SKM-1 treated with dmso at 0.1 percent for 144 hours (cell line): ENCODE results near the gene GLRA1.
"Not testable (repeated sequence)": the region's sequence is repeated elsewhere in the genome, so short reads cannot be mapped to it uniquely, and the experiment has no call there.

Experiments
- DNase-seq: peaks from one replicate; lab custom pipeline; 2025; ENCODE audit not compliant: unreplicated experiment; lab: John Stamatoyannopoulos, UW

Gene GLRA1

GRCh38 chr5:151886546-151887275 is 37.9 kb downstream of the GLRA1 start:
- DNase-seq: no peak

- DNase-seq: no peak
Measured at GRCh38 chr5:151885138-151885908, 39.3 kb downstream of the GLRA1 start.

DNA sequence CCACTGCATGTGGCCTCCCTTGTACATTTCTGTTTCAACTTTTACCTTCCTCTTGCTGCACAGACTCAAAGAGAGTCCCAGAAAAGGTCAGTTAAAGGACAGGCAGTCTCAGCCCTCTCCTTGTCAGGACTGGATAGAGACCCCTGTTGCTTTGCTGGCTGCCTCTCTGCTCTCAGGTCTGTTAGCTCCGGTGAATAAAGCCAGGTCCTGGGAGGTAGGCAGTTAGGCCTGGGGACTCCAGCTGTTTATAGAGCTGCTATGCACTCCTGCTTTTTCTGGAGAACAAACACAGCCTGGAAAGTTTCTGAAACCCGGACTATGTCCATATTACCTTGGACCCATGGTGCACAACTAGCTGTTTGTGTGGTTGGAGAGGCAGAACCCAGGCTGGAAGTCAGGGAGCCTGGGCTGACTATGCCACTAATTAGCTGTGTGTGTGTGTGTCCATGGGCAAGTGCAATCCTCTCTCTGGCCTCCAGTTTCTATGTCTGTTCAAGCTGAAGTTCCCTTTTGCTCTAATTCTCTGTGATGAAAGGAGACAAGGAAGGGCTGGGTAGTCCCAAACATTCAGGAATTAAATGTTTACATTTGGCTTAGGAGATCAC is 42.9 kb downstream of the GLRA1 start:
- no peak for DNase-seq

GRCh38 chr5:151880324-151880723 is 44.3 kb downstream of the GLRA1 start:
- no peak for DNase-seq

GRCh38 chr5:151873701-151874100 is 51.0 kb downstream of the GLRA1 start:
- DNase-seq: no peak

- no peak for DNase-seq
Measured at GRCh38 chr5:151872701-151873100, 52.0 kb downstream of the GLRA1 start.

- DNase-seq: no peak
Measured at GRCh38 chr5:151870820-151871219, 53.8 kb downstream of the GLRA1 start.

GRCh38 chr5:151870271-151870670 is 54.4 kb downstream of the GLRA1 start:
- DNase-seq: no peak

GRCh38 chr5:151869843-151870242 is 54.8 kb downstream of the GLRA1 start:
- no peak for DNase-seq

- DNase-seq: no peak
Measured at GRCh38 chr5:151868451-151868850, 56.2 kb downstream of the GLRA1 start.

DNA sequence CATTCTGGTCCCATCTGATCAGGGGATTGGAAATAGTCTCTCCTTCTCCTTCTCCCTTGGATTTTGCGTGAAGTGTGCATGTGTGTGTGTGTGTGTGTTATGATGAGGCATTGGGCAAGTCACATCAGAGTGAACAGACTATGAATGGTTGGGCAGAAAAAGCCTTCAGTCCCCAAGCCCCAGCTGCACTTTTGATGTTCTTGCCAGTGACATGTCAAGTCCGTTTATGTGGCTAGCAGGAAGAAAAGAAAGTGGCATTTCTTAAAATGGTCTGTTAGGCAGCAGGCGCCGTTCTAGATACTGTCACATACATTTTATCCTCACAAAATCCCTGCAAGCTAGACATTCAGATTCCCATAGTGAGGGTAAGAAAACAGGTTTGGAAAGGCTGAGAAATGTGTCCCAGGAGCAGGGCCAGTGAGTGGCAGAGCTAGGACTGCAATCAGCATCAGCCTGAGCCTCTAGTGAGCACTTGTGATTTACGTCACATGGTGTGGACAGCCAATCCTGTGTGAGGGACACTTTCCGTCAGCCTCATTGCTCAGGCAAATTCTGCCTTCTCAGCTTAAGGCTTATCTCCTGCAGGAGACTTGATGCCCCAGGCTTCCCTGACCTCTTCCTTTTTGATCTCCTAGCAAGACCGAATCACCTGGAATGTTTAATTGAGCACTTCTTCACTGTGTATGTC is 60.4 kb downstream of the GLRA1 start:
- DNase-seq: no peak

- DNase-seq: no peak
Measured at GRCh38 chr5:151863566-151863965, 61.1 kb downstream of the GLRA1 start.

- no peak for DNase-seq
Measured at GRCh38 chr5:151862811-151863472, 61.7 kb downstream of the GLRA1 start.

GRCh38 chr5:151860867-151861266 is 63.8 kb downstream of the GLRA1 start:
- not testable (repeated sequence) for DNase-seq

DNA sequence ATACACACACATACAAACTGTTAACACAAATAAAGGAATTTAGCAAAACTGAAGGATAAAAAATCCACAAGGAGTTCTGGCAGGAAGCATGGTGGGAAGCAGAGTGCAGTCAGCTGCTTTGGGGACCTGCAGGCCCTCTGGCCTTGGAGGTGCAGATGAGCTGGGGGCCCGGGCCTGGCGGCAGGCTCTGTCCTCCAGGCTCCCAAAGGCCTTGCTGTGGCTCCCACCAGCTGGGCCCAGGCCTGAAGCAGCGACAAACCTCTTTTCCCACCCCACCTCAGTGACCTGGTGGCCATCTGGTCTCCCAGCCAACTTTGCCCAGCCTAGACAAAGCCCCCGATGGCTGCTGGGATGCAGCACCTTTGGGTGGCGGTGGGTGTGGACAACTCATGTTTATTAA is 67.8 kb downstream of the GLRA1 start:
- no peak for DNase-seq

- no peak for DNase-seq
Measured at GRCh38 chr5:151855701-151856100, 69.0 kb downstream of the GLRA1 start.

DNA sequence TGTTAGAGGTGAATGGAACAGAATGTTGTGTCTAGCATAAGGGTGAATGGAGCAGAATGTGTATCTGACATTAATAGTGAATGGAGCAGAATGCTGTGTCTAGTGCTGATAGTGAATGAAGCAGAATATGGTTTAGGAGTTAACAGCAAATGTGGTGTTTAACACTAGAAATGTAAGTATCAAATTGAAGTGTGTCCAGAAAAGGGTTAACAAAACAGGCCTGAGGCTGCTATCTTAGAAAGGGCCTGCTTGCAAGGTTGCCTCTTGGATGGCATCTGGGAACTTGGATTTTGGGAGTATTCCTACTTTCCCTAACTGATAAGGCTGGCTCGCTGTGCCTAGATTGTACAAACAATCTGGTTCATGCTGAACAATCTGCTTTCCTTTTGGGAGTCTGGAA is 76.8 kb downstream of the GLRA1 start:
- no peak for DNase-seq

DNA sequence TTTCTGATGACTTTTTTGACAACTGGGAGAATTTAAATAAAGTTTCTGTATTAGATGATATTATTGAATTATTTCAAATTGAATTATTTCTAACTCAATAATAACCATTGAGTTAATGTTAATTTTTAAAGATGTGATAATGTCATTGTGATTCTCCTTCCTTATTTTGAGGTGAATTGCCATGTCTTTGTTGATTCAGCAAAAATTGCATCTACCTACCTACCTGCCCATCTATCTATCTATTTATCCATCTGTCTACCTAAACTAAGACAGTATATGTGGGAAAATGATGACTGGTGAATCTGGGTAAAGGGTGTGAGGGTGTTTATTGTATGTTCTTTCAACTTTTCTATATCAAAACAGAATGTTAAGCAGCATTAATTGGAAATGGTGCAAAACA is 77.9 kb downstream of the GLRA1 start:
- DNase-seq: no peak

GRCh38 chr5:151832843-151833242 is 91.8 kb downstream of the GLRA1 start:
- DNase-seq: not testable (repeated sequence)

GRCh38 chr5:151829370-151829769 is 95.3 kb downstream of the GLRA1 start:
- DNase-seq: no peak

DNA sequence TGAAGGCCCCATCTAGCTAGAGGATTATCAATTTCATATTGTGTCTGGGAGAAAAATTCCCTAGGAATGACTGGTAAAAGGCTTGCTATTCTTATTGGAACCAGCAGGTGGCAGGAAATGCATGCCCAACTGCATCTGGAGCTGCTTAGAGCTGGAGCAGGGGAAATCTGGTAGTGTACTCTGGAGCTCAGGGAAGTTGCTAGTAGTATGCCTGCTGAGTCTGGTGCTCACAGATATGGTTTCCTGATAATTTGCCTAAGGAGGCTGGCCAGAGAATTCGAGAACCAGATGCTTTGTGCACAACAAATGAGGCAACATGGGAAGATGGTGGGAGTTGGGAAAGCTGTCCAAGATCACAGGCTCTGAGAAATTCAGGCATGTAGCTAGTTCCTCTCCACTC is 99.2 kb downstream of the GLRA1 start:
- DNase-seq: peak; percentile 43
